Umbilical cord (tissue), 2 donors: ENCODE data around the gene SOS1. TPM values are rescaled to one million over a fixed set of nuclear protein-coding genes. Genes with fewer than 3 reads are reported as not detected.
A peak's percentile ranks its signal among the peaks of the same experiment; 100 is the strongest.
"Not testable (repeated sequence)": the region's sequence is repeated elsewhere in the genome, so short reads cannot be mapped to it uniquely, and the experiment has no call there.

ENCODE experiments used
- DNase-seq: peaks from one replicate; pipeline ENCODE4 v3.0.0-alpha.2; 2015; ENCODE audit warnings: low spot score
- total RNA-seq: library from RNA; depleted of rRNA; stranded (reverse); fragments of >200 nt; gene quantifications from one replicate; pipeline ENCODE4 v1.2.3, GENCODE V29; 2014; ENCODE audit warnings: low replicate concordance; ENCODE audit not compliant: insufficient read depth

SOS1 gene
- total RNA-seq, 1 donor from 2014 or later: 27.9 TPM

- no peak for DNase-seq
Measured at GRCh38 chr2:38973266-38973665, 147.6 kb downstream of the SOS1 start.

- DNase-seq: no peak
Measured at GRCh38 chr2:38971377-38971776, 149.5 kb downstream of the SOS1 start.

- no peak for DNase-seq
Measured at GRCh38 chr2:38968021-38968420, 152.8 kb downstream of the SOS1 start.

GRCh38 chr2:38966678-38967077, 154.2 kb downstream of the SOS1 start:
- no peak for DNase-seq

GRCh38 chr2:38966006-38966405, 154.8 kb downstream of the SOS1 start:
- no peak for DNase-seq

- DNase-seq: no peak
Measured at GRCh38 chr2:38960609-38961320, 160.1 kb downstream of the SOS1 start.

GRCh38 chr2:38959938-38960608, 160.8 kb downstream of the SOS1 start:
- DNase-seq: peak; percentile 93

- DNase-seq: no peak
Measured at GRCh38 chr2:38959466-38959865, 161.4 kb downstream of the SOS1 start.

GRCh38 chr2:38957972-38958371, 162.9 kb downstream of the SOS1 start:
- DNase-seq: no peak

- DNase-seq: no peak
Measured at GRCh38 chr2:38951766-38952165, 169.1 kb downstream of the SOS1 start.

- no peak for DNase-seq
Measured at GRCh38 chr2:38948995-38949394, 171.9 kb downstream of the SOS1 start.

- no peak for DNase-seq
Measured at GRCh38 chr2:38948387-38948882, 172.4 kb downstream of the SOS1 start.

GRCh38 chr2:38947241-38948239, 173.3 kb downstream of the SOS1 start:
- peak; percentile 62 for DNase-seq

- peak; percentile 7 for DNase-seq
Measured at GRCh38 chr2:38945911-38946310, 174.9 kb downstream of the SOS1 start.

GRCh38 chr2:38945372-38945771, 175.5 kb downstream of the SOS1 start:
- peak; percentile 13 for DNase-seq

GRCh38 chr2:38943784-38944183, 177.1 kb downstream of the SOS1 start:
- DNase-seq: no peak

GRCh38 chr2:38940746-38941145, 180.1 kb downstream of the SOS1 start:
- no peak for DNase-seq

GRCh38 chr2:38937548-38937947, 183.3 kb downstream of the SOS1 start:
- no peak for DNase-seq

- DNase-seq: not testable (repeated sequence)
Measured at GRCh38 chr2:38936516-38936915, 184.3 kb downstream of the SOS1 start.

GRCh38 chr2:38935568-38936172, 185.2 kb downstream of the SOS1 start:
- DNase-seq: peak; percentile 18

GRCh38 chr2:38934742-38935141, 186.1 kb downstream of the SOS1 start:
- DNase-seq: no peak
